Measurements from ENCODE around the gene PARD3B. TPM values are rescaled to one million over a fixed set of nuclear protein-coding genes. Genes with fewer than 3 reads are reported as not detected.

The PARD3B gene
- total and polyA plus RNA-seq, 2 of the 4 experiments (the other 2 are of a cell fraction) = 3.3 to 15.6 TPM

DNA sequence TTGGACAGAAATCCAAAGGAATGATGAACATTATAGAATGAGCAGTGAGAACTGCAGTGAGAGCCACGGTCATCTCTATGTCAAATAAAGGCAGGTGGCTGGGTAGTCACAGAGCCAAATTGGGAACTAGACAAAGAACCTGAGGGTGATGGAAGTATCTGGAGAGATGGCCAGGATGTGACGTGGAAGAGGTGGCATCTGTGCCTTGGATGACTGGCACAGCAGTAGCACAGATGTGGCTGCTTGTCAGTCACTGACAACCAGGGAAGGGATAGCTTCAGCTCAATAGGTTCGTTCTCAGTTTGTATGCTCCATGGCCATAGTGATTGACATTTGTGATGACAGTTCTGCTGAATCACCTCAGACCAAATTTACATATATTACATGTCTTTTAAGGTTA, 172.3 kb downstream of the PARD3B start:
- WGBS, 2 experiments (ENCODE audit: extremely low coverage in 2 of 2, insufficient read length in 1 of 2) = 100% methylated on average over 2 of the region's 3 CpGs; no CpG with 5 or more reads in 1 of the 2 experiments
- no peak overlapping the region for H4K5ac ChIP-seq (ENCODE audit: low read depth, low read length)
- H4K91ac ChIP-seq (ENCODE audit: insufficient read depth, low read depth, low read length) = no peak overlapping the region
- H3K9me3 ChIP-seq (ENCODE audit: control insufficient read depth, insufficient read depth, low read length) = no peaks in the 10 kb centered on the region
- H2BK15ac ChIP-seq (ENCODE audit: low read depth, low read length) = no peak overlapping the region
- no peak overlapping the region for H3K14ac ChIP-seq (replicated peaks; ENCODE audit: low read depth, low read length)
- H3K56ac ChIP-seq (ENCODE audit: extremely low read depth, insufficient read depth, low read length) = no peak overlapping the region
- CTCF ChIA-PET = no interaction called here
- no peak overlapping the region for H2BK120ac ChIP-seq (ENCODE audit: low read depth, low read length)
- no peak overlapping the region for H2AK9ac ChIP-seq (replicated peaks; ENCODE audit: low read depth, low read length, poor library complexity)
- H4K20me1 ChIP-seq (ENCODE audit: insufficient read depth, low read length) = no peaks in the 10 kb centered on the region
- H3K23ac ChIP-seq (ENCODE audit: low read depth, low read length) = no peak overlapping the region
- no peak for DNase-seq
- H3K79me1 ChIP-seq (ENCODE audit: low read depth in 1 of 2, low read length in 2 of 2) = peaks cover 8 to 12% of the 10 kb centered on the region in 2 experiments; a peak in 3 of 4 replicates
- TF ChIP-seq MAFK (IDR thresholded peaks at IDR 0.05; ENCODE audit: low read depth, low read length) (no peak), POLR2A (IDR thresholded peaks at IDR 0.05; ENCODE audit: low read depth, low read length) (no peak), MXI1 (IDR thresholded peaks at IDR 0.05; ENCODE audit: borderline replicate concordance, low read depth, low read length) (no peak), RCOR1 (IDR thresholded peaks at IDR 0.05; ENCODE audit: insufficient replicate concordance, low read length) (no peak), BHLHE40 (IDR thresholded peaks at IDR 0.05; ENCODE audit: low read depth, low read length) (no peak)
- TF ChIP-seq, protein P1, sequence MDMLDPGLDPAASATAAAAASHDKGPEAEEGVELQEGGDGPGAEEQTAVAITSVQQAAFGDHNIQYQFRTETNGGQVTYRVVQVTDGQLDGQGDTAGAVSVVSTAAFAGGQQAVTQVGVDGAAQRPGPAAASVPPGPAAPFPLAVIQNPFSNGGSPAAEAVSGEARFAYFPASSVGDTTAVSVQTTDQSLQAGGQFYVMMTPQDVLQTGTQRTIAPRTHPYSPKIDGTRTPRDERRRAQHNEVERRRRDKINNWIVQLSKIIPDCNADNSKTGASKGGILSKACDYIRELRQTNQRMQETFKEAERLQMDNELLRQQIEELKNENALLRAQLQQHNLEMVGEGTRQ (IDR thresholded peaks at IDR 0.05; ENCODE audit: low read depth, low read length) = no peak
- TF ChIP-seq, protein P2, sequence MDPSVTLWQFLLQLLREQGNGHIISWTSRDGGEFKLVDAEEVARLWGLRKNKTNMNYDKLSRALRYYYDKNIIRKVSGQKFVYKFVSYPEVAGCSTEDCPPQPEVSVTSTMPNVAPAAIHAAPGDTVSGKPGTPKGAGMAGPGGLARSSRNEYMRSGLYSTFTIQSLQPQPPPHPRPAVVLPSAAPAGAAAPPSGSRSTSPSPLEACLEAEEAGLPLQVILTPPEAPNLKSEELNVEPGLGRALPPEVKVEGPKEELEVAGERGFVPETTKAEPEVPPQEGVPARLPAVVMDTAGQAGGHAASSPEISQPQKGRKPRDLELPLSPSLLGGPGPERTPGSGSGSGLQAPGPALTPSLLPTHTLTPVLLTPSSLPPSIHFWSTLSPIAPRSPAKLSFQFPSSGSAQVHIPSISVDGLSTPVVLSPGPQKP (IDR thresholded peaks at IDR 0.05; ENCODE audit: borderline replicate concordance, low read depth, low read length) = no peak
- H2BK5ac ChIP-seq (ENCODE audit: low read depth, low read length, poor library complexity, severe bottlenecking) = no peak overlapping the region
- H2AFZ ChIP-seq (replicated peaks; ENCODE audit: low read length, poor library complexity) = no peak overlapping the region
- no peak overlapping the region for H3K4me2 ChIP-seq (ENCODE audit: low read depth, low read length)
- no TSS peak for BruUV-seq (replicated peaks)
- POLR2A ChIA-PET (ENCODE audit: unreplicated experiment) = no interaction called here
- H2BK20ac ChIP-seq (ENCODE audit: low read depth, low read length) = no peak overlapping the region
- H4K8ac ChIP-seq (ENCODE audit: low read depth in 2 of 2, low read length in 2 of 2) = no peak overlapping the region
- H3K4me3 ChIP-seq (ENCODE audit: insufficient read depth, low read depth, low read length) = no peak overlapping the region
- no peak overlapping the region for H3K27ac ChIP-seq (ENCODE audit: insufficient read depth, low read length)
- dilution Hi-C loops (cut with HindIII; ENCODE audit: low sequenced_read_pairs, unreplicated experiment) = no loop called here
- ATAC-seq (ENCODE audit: low read depth) = no peak
- no peaks in the 10 kb centered on the region for H3K4me1 ChIP-seq (ENCODE audit: control insufficient read depth, insufficient read depth, low read length)
- H2AK5ac ChIP-seq (ENCODE audit: low read depth, low read length) = no peak overlapping the region; the same call in 1 of the 2 replicates
- in situ Hi-C loops (cut with MboI; ENCODE audit: low sequenced_read_pairs) = no loop called here
- H3K36me3 ChIP-seq (ENCODE audit: control insufficient read depth, insufficient read depth, low read length) = peaks cover 2% of the 10 kb centered on the region; the same call in 1 of the 2 replicates
- intact Hi-C loops (cut with micrococcal nuclease) = no loop called here
- H3K27me3 ChIP-seq (ENCODE audit: control insufficient read depth, insufficient read depth, low read length) = no peaks in the 10 kb centered on the region
- H3K9me1 ChIP-seq (ENCODE audit: insufficient read depth, low read length) = no peaks in the 10 kb centered on the region
- no peak overlapping the region for H3K4ac ChIP-seq (ENCODE audit: low read depth, low read length)
- no peak overlapping the region for H3K9ac ChIP-seq (ENCODE audit: low read depth, low read length)
- H3K18ac ChIP-seq (ENCODE audit: low read depth, low read length) = no peak overlapping the region
